HCT116 (cell line): ENCODE results near the gene DAZAP1.

Source experiments
- CEBPB ChIP-seq: IDR thresholded peaks from 2 replicates; pipeline ENCODE4 v1.6.1; 2012; ENCODE audit warnings: low read depth
- CTCF ChIP-seq, 3 experiments: fragments of 200-600 bp in 1 of 3; sonication (generic) in 1 of 3; IDR thresholded peaks in 2 of 3; conservative IDR thresholded peaks in 1 of 3; 2 replicates each; pipeline ENCODE4 v1.5.1; 2012 to 2017; ENCODE audit warnings: low read depth in 2 of 3, low read length in 2 of 3, antibody characterized with exemption in 1 of 3, borderline replicate concordance in 1 of 3, control low read depth in 1 of 3, mild to moderate bottlenecking in 1 of 3, mixed read lengths in 1 of 3, mixed run types in 1 of 3, moderate library complexity in 1 of 3; ENCODE audit not compliant: insufficient read depth in 1 of 3
- EZH2 ChIP-seq: fragments of 200-600 bp; sonication (generic); IDR thresholded peaks from 2 replicates; pipeline ENCODE4 v1.6.1; 2017; ENCODE audit warnings: antibody characterized with exemption, mixed run types
- EZH2phosphoT487 ChIP-seq: fragments of 200-600 bp; IDR thresholded peaks from 2 replicates; pipeline ENCODE4 v1.6.1; 2018; ENCODE audit warnings: antibody characterized with exemption, borderline replicate concordance
- MAX ChIP-seq: IDR thresholded peaks from 2 replicates; pipeline ENCODE4 v1.6.1; 2012
- POLR2A ChIP-seq: IDR thresholded peaks from 2 replicates; pipeline ENCODE4 v1.7.0; 2011; ENCODE audit warnings: borderline replicate concordance; ENCODE audit not compliant: insufficient read depth, insufficient read length; ENCODE audit errors: extremely low read depth
- POLR2AphosphoS5 ChIP-seq: IDR thresholded peaks from 2 replicates; pipeline ENCODE4 v1.6.1; 2011; ENCODE audit warnings: mild to moderate bottlenecking, low read depth, low read length, moderate library complexity
- RAD21 ChIP-seq: IDR thresholded peaks from 2 replicates; pipeline ENCODE4 v1.6.1; 2012; ENCODE audit warnings: low read depth, mild to moderate bottlenecking
- SIN3A ChIP-seq: IDR thresholded peaks from 2 replicates; pipeline ENCODE4 v1.6.1; 2012; ENCODE audit warnings: low read depth
- TCF7L2 ChIP-seq: IDR thresholded peaks from 2 replicates; pipeline ENCODE4 v1.7.0; 2011; ENCODE audit warnings: borderline replicate concordance, inconsistent platforms; ENCODE audit not compliant: insufficient read depth, insufficient read length; ENCODE audit errors: extremely low read depth

- TF ChIP-seq SIN3A = no peak
- no peak for TF ChIP-seq CTCF (IDR thresholded peaks at IDR 0.05 in 2 of 3, conservative IDR thresholded peaks at IDR 0.05 in 1 of 3; ENCODE audit: borderline replicate concordance in 1 of 3, insufficient read depth in 1 of 3, low read depth in 2 of 3, low read length in 2 of 3)
- no peak for TF ChIP-seq POLR2AphosphoS5
- no peak for TF ChIP-seq POLR2A
- TF ChIP-seq CEBPB = no peak
- TF ChIP-seq TCF7L2 = no peak
- no peak for TF ChIP-seq RAD21
- TF ChIP-seq MAX = no peak
- TF ChIP-seq EZH2 = no peak
- no peak for TF ChIP-seq EZH2phosphoT487
Measured at GRCh38 chr19:1450735-1451731, 43.6 kb downstream of the DAZAP1 start.
